HG03060 (cell line): ENCODE results near the gene VAV2.

Experiments used
- ATAC-seq: cut with Tn5 transposase; IDR thresholded peaks from one replicate; pipeline ENCODE4 v1.9.1; 2021; ENCODE audit warnings: low read depth, moderate number of reproducible peaks; ENCODE audit not compliant: unreplicated experiment

VAV2 gene

DNA sequence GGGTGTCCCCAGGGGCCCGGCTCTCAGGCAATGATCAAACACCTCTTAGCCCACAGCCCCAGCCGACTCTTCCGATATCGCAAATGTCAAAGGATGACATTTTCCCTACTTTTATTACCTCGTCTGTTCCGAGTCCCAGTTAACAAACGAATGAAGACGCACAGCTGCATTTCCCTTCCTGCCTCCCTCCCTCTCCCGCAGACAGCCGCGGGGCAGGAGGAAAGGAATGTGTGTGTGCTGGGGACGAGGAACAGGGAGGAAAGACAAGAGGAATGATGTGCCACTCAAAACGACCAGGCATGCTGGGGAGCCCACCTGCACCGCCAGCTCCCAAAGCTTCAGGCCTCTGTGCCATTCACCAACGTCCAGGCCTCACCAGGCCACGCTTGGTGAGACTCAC, 128.1 kb downstream of the VAV2 start:
- no peak for ATAC-seq

DNA sequence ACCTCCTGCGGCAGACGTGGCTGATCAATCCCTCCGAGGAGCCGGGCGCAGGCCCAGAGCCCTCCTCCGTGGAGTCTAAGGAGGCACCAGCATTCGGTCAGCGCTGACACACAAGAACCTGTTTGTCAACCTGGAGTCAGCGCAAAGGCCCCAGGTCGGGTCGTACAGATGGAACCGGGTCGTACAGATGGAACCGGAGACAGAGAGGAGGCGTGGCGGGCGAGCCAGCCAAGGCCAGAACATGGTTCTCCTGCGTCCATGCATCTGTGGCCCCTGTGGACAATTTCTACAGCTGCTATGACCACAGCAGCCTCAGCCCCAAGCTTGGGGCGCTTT, 128.9 kb downstream of the VAV2 start:
- ATAC-seq = no peak

DNA sequence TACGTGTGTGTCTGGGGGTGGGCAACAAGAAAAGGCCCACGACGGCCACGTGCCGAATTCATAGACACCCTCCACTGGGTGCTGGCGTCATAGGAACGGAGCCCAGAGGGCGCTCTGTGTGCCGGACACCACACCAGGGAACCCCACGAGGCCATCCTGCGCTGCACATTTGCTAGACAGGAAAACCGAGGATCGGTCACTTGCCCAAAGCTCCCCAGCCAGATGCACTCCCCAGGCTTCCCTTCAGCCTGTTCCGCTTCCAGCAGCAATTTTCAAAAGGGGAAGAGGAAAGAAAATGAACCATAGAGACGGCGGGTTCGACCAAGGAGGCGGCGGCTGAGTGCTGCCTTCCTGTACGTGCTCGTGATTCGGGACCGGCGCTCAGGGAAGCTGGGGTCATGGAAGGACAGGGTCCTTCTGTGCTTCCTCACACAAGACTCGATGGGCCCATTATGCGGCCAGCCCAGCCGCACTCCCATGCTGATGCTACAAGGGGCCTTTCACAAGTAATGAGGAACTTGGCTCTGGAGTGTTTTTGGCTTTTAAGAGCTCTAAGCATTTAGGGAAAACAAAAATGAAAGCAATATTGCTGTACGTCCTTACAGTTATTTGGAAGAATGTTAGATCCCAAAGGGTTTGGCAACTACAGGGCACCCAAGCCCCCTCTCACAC, 129.4 kb downstream of the VAV2 start:
- ATAC-seq = no peak

- ATAC-seq = no peak
These were observed 130.4 kb downstream of the VAV2 start for GRCh38 chr9:133861692-133862091.

- no peak for ATAC-seq
These were observed 131.0 kb downstream of the VAV2 start for GRCh38 chr9:133861086-133861485.

GRCh38 chr9:133858771-133859170, 133.4 kb downstream of the VAV2 start:
- ATAC-seq = no peak

GRCh38 chr9:133857639-133858038, 134.5 kb downstream of the VAV2 start:
- no peak for ATAC-seq

GRCh38 chr9:133856798-133857197, 135.3 kb downstream of the VAV2 start:
- no peak for ATAC-seq

GRCh38 chr9:133855802-133856521, 136.2 kb downstream of the VAV2 start:
- no peak for ATAC-seq

- ATAC-seq = no peak
These were observed 136.8 kb downstream of the VAV2 start for GRCh38 chr9:133855371-133855770.

DNA sequence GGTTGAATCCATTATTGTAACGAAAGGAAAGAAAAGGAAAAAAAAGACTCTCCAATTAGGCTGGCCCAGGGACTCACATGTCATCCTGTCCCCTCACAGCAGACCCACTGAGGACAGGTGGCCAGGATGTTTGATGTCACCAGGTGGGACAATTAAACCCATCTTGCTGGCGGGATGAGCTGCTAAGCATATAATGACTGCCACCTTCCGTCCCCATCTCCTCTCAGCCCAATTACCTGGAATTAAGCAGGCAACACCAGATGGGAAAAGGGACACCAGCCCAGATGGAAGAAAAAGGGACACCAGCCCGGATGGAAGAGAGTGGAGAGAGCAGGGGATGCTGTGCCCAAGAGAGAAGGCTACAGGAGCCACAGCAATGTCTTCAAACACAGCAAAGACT, 137.4 kb downstream of the VAV2 start:
- ATAC-seq = no peak

GRCh38 chr9:133854048-133854447, 138.1 kb downstream of the VAV2 start:
- ATAC-seq = no peak

- ATAC-seq = no peak
These were observed 138.8 kb downstream of the VAV2 start for GRCh38 chr9:133853331-133853730.

DNA sequence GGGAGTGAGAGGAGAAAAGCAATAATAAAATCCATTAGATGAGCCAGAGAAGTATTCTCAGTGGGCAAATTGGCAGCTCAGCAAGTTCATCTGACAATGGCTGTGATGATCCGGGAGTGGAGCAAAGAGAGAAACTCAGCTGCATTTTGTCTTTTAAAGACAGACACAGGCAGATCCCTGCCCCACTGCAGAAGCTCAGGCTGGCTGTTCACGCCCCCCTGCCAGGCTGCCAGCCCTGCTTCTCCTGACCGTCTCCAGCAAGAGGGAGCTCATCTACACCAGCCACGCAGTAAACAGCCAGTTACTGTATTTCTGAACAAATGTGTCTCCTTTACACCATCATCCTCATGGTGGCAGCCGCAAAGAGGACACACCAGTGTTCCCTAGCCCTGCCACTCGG, 139.7 kb downstream of the VAV2 start:
- ATAC-seq = no peak

DNA sequence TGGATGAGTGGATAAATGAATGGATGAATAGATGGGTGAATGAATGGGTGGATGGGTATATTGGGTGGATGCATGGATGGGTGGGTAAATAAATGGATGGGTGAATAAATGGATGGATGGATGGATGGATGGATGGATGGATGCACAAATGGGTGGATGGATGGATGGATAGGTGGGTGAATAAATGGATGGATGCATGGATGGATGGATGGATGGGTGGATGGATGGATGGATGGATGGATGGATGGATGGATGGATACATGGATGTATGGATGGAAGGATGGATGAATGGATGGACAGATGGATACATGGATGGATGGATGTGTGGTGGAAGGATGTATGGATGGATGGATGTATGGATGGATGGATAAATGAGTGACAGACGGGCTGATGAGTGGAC, 140.4 kb downstream of the VAV2 start:
- no peak for ATAC-seq

DNA sequence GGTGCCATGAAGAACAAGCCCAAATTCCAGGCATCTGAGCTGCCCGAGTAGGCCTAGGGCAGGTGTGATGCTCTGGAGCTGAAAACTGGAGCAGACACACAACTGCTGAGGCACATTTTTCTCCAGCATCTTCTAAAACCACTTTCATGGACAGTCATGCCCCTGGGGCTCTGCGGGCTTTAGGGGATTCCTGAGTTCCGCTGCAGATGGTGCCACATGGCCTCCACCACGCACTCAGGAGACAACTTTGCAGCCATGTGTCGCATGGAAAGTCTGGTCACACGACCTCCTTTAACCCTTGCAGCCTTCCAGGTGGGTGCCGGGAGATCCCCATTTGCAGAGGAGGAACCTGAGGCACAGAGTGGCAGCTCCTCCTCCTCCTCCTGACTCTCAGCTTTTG, 141.2 kb downstream of the VAV2 start:
- no peak for ATAC-seq

DNA sequence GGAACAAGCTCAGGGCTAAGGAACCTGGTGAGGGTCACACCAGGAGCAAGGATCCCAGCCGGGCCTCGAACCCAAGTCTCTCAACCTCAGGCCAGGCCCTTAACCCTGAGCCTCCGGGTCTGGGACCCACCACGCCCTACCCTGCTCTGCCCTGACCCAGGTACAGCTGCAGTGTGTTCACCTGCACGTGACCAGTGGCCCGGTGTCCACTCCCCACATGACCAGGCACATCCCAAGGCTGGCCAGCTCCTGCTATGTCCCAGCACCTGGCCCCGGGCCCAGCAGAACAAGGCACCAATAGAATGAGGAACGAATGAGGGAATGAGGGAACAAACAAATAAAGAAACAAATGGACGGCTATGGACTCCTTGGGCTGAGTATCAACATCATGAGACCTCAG, 142.0 kb downstream of the VAV2 start:
- no peak for ATAC-seq

GRCh38 chr9:133849110-133849670, 142.9 kb downstream of the VAV2 start:
- no peak for ATAC-seq

DNA sequence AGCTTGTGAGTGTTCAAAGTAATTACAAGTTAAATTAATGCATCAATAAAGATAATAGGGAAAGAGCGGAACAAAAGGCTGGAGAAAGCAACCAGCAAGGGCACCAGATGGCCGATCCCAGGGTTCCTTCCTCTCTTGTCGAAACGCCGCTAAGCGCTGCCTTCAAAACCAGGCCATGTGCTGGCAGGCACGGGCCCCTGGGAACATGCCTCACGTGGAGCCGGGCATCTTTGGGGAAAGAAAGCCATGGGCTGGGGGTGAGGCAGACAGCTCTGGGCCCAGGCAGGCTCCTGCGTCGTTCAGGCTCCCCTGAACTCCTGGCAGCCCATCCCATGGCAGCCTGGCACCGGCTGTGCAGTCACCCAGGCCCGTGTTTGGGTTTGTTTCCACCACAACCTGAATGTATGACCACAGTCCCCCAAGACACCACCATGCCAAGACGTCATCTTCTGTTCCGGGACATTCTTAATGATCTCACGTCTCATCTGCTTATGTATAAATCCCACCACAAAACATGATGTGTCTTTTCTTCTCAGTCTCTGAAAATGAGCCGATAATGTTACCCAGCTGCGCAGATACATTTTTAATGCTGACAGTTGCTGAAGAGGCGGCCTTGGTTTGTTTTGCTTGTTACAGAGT, 143.5 kb downstream of the VAV2 start:
- ATAC-seq = no peak

GRCh38 chr9:133846483-133847090, 145.5 kb downstream of the VAV2 start:
- no peak for ATAC-seq

GRCh38 chr9:133845440-133845839, 146.7 kb downstream of the VAV2 start:
- no peak for ATAC-seq
